Measurements from ENCODE around the gene GDAP1L1.

GRCh38 chr20:44223721-44224120 lies 23.4 kb upstream of the GDAP1L1 start:
- no peak for TF ChIP-seq CTCF (IDR thresholded peaks at IDR 0.05)
- no peak for TF ChIP-seq EZH2 (IDR thresholded peaks at IDR 0.05)
- TF ChIP-seq EZH2phosphoT487 (IDR thresholded peaks at IDR 0.05) = no peak

Measured in neural progenitor cell (in vitro differentiated cells).